Cardiac fibroblast (primary cell): ENCODE data around the gene RNF152.
A peak's percentile ranks its signal among the peaks of the same experiment; 100 is the strongest.
"Not testable (repeated sequence)": the region's sequence is repeated elsewhere in the genome, so short reads cannot be mapped to it uniquely, and the experiment has no call there.

Experiments used
- DNase-seq, 2 donors: peaks; one replicate each; pipeline versions ENCODE4 v3.0.0 to v3.0.0-alpha.2; 2010; ENCODE audit warnings: low read depth in 2 of 2
- H3K4me3 ChIP-seq, 2 donors: replicated peaks in 1 of 2; 1 replicate in 1 of 2; 2 replicates in 1 of 2; pipeline ENCODE4 v1.5.1; 2011; ENCODE audit warnings: low read depth in 2 of 2, low read length in 2 of 2, mild to moderate bottlenecking in 2 of 2, moderate library complexity in 1 of 2
- CTCF ChIP-seq: IDR thresholded peaks from one replicate; pipeline ENCODE4 v1.5.1; 2011; ENCODE audit warnings: low read depth, mild to moderate bottlenecking, low read length, inconsistent platforms

RNF152 gene

DNA sequence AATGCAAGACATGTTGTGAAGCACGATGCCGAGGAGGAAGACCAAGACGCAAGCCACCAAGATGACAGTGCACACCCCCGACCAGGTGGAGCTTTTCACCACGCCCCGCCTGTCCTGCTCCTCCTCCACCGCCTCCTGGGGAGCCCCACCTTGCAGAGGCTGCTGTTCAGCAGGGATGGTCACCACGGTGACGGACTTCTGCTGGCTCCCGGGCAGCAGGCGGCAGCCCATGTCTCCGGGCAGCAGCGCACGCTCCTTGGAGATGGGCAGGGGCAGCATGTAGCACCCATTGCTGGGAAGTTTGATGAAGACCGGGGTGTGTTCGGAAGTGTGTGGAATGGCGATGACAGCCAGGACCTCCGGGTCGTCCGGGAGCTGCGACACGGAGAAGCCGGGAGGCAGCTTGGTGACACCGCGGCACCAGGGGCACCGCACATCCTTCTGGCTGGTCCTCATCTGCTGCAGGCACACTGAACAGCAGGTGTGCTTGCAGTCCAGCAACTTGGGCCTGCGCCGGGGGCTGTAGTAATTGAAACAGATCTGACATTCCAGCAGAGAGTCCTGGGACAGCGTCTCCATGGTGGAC is 76.8 kb downstream of the RNF152 start:
- H3K4me3 ChIP-seq: no peak overlapping the region
- DNase-seq: no peak
- no peak for TF ChIP-seq CTCF

DNA sequence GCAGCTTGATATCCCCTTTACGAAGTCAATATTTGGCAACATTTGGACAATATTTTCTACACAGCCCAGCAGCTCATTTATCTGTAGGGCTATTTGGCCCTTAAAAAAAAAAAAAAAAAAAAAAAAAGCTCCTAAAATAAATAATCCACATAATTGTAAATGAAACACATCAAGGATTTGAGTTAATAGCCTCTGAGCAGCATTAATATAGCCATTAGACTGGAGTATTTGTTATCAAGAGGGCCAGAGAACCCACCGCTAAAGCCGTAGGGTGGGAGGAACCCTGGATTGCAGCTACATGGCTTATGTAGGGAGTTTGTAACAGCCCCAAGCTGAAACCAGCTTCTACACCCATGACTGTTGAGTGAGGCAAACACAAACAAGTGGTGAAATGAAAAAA is 84.5 kb downstream of the RNF152 start:
- no peak overlapping the region for H3K4me3 ChIP-seq
- DNase-seq: no peak
- TF ChIP-seq CTCF: no peak

DNA sequence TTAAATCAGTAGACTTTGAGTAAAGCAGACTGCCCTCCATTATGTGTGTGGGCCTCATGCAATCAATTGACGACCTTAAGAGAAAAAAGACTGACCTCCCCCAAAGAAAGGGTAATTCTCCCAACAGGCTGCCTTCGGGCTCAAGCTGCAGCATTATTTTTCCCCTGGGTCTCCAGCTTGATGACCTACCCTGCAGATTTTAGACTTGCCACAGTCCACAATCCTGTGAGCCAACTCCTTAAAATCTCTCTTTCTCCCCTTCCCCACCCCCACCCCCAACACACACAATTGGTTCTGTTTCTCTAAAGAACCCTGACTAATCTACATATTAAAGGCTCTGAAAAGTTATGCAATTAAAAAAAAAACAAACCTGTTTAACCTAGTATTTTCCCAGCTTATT is 89.4 kb downstream of the RNF152 start:
- DNase-seq: no peak
- H3K4me3 ChIP-seq: no peak overlapping the region
- no peak for TF ChIP-seq CTCF

GRCh38 chr18:61797696-61798590 is 94.9 kb downstream of the RNF152 start:
- DNase-seq: no peak
- no peak overlapping the region for H3K4me3 ChIP-seq
- TF ChIP-seq CTCF: no peak

- no peak for DNase-seq
- TF ChIP-seq CTCF: no peak
- H3K4me3 ChIP-seq: no peak overlapping the region
These were observed 101.8 kb downstream of the RNF152 start for GRCh38 chr18:61791031-61791430.

GRCh38 chr18:61787011-61787670 is 105.7 kb downstream of the RNF152 start:
- H3K4me3 ChIP-seq, DNase-seq: not testable (repeated sequence)

DNA sequence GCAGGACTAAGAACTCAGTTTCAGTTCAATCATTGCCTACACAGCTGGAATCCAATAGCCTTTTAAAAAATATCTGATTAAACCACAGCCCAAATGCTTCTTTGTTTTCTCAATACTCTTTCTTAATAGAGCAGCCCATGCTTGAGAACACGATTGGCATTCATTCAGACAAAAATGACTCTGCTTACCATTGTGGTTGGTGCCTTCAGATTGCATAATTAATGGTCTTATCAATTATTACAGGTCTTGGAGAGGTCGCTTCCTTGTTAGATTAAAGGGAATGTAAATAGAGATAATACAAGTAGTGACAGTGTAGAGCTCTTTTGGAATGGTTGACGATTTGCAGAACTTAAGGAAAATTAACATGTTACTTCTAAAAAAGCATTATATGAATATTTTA is 107.2 kb downstream of the RNF152 start:
- no peak overlapping the region for H3K4me3 ChIP-seq
- TF ChIP-seq CTCF: no peak
- DNase-seq: peak in 1 of 2 donors; percentile 16
